Measurements from ENCODE around the gene CLCN1.

The CLCN1 gene

GRCh38 chr7:143341842-143342241 lies 25.9 kb downstream of the CLCN1 start:
- no peak for DNase-seq

DNA sequence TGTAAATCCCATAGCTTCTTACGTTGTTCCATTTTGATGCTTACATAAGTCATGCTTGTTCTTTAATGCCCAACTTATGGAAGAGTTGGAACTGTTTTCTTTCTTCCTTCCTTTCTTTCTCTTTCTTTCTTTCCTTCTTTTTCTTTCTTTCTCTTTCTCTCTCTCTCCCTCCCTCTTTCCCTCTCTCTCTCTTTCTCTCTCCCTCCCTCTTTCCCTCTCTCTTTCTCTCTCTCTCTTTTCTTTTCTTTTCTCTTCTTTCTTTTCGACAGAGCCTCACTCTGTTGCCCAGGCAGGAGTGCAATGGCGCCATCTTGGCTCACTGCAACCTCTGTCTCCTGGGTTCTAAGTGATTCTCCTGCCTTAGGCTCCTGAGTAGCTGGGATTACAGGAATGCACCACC lies 27.7 kb downstream of the CLCN1 start:
- no peak for DNase-seq

DNA sequence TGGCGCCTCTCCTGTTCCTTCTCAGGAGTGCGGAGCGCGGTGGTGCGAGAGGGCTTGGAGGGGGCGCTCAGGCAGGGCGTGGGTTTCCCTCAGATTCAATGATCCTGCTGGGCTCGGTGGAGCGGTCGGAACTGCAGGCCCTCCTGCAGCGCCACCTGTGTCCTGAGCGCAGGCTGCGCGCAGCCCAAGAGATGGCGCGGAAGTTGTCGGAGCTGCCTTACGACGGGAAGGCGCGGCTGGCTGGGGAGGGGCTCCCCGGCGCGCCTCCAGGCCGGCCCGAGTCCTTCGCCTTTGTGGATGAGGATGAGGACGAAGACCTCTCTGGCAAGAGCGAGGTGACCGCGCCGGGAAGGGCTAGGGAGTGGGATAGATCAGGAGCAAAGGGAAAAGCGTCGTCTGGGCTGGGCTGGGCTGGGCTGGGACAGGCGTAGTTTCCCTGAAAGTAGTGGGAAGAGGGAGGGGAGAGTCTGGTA lies 29.6 kb downstream of the CLCN1 start:
- DNase-seq, result peak; percentile 16

- no peak for DNase-seq
Measured at GRCh38 chr7:143346018-143346417, 30.1 kb downstream of the CLCN1 start.

- DNase-seq, result no peak
Measured at GRCh38 chr7:143347950-143348349, 32.0 kb downstream of the CLCN1 start.

DNA sequence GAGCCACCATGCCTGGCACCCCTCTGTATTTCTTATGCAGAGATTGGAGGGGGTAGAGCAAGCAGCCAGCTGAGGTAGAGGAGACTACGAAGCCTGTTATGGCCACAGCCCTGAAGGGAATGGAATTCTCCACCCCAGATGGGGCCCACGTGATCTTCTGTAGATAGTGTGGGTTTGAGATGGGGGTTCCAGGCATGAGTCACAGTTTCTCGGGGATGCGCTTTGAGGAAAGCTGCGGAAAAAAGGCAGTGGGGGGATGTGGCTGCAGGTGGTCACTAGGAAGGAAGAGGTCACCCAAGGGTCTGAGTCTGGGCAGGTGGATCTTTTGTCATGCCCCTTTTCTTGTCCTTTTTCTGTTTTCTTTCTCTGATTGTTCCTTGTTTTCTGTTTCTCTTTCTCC lies 35.1 kb downstream of the CLCN1 start:
- DNase-seq, result no peak

GRCh38 chr7:143351574-143351973 lies 35.7 kb downstream of the CLCN1 start:
- DNase-seq, result no peak

DNA sequence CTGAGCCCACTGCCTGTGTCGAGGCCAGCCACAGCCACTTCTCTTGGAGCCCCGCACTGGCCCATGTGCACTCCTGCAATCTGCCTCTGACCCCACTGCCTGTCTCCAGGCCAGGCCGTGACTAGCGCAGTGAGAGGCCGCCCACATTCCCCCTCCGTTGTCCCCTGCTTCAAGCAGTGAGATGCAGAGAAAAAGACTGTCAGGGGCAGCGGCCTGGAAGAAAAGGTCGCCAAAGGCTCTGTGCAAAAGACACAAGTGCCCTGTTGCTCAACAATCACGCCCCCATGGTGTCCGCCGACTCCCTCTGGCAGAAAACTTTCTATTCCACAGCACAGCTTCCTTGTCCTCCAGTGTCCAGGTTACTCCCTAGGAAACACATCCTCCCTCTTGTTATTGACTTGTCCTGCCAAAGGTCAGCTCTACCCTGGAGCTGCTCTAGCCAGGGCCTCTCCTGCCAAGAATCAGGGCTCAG lies 36.7 kb downstream of the CLCN1 start:
- DNase-seq, result no peak

GRCh38 chr7:143354376-143354775 lies 38.5 kb downstream of the CLCN1 start:
- DNase-seq, result no peak

DNA sequence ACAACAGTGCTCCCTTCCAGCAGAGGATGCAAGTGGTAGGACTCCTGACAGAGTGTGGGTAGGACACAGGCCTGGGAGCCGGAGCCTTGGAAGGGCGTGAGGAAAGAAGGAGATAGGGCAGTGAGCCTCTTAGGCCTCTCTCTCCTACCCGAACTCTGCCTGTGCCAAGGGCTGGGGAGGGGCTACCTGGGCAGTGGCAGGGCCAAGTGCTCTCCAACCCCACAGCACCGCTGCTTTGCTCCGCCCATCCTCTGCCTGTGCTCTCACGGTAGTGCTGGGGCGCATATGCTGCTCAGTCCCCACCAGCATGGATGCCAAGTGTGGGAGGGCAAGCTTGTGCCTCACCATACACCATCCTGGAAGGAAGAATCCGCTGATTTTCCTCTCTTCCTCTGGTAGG lies 39.1 kb downstream of the CLCN1 start:
- DNase-seq, result no peak

DNA sequence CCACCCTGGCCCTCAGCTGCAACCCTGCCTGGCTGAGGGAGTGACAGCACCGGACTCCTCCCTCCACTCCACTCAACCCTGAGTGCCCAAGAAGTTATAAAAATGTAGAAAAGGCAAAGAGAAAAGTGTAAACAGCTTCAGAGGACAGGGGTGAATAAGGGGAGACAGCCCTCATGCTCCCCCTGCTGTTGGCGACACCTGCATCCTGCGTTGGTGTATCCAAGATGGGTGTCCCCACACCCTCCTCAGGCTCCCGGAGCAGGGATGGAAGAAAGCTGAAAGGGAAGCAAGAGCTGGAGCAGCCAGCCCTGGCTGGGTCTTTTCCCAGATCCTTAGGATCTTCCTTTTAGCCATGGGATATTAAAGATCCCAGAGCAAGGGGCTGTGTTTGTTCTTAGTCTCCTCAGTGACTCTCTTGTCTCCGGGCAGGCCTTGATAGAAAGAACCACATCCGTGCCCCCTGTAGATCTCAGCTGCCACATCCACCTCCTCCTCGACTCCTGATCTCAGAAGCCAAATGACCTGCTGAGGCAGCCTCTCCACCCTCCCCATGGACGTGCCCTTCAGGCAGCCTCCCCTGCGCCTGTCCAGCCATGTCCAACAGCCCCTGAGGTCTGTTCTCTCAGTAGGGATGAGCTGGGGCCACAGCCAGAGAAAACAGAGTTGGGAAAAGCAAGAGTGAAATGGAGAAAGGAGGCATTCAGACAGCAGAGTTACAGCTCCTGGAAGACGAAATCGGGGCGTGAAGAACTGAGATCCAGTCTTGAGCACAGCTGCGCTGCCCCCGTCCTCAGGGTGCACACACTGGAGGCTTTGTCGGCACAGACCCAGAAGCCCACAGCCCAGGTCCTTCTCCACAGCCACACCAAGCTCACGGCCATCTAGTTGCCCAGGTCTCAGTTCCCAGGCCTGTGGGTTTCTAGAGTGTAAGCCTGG lies 39.8 kb downstream of the CLCN1 start:
- DNase-seq, result no peak

- no peak for DNase-seq
Measured at GRCh38 chr7:143356414-143357050, 40.6 kb downstream of the CLCN1 start.

- DNase-seq, result no peak
Measured at GRCh38 chr7:143358626-143359025, 42.7 kb downstream of the CLCN1 start.

- DNase-seq, result no peak
Measured at GRCh38 chr7:143359771-143360353, 44.0 kb downstream of the CLCN1 start.

DNA sequence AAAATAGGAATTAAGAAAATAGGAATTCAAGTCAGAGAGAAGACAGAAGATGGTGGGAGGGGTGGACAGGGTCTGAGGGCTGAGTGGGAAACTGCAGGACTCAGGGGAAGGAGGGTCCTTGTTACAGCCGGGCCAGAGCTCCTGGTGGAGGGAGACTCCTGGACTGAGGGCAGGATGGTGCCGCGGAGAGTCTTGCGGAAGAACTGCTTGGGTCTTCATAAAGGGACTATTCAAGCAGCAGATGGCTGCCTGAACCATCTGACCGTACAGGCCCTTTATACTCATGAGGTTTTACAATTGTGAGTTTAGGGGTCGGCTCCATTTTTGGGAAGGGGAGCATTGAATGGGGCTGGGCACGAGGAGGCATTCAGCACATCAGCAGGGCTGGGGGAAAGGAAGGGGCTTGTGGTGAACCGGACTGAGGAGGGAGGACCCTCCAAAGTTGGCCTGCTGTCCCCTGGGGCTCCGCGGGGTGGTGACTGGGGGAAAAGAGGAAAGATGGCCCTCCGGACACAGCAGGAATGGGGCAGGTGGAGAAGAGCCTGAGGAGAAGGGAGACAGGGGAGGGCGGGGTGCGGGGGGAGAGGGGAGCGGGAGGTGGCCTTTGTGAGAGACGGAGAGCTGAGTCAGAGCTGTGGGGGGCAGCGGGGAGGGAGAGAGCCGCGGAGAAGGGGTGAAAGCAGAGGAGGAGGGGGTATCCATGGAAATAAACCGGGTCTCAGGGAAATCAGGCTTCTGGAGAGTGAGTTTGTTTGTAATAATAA lies 45.1 kb downstream of the CLCN1 start:
- no peak for DNase-seq

- DNase-seq, result no peak
Measured at GRCh38 chr7:143361552-143362130, 45.7 kb downstream of the CLCN1 start.

GRCh38 chr7:143362131-143363015 lies 46.5 kb downstream of the CLCN1 start, which contains the start of gene FAM131B:
Gene FAM131B (minus strand): TSS chr7:143362713. CDS start chr7:143362603, 110 bp downstream.
- DNase-seq, result no peak

DNA sequence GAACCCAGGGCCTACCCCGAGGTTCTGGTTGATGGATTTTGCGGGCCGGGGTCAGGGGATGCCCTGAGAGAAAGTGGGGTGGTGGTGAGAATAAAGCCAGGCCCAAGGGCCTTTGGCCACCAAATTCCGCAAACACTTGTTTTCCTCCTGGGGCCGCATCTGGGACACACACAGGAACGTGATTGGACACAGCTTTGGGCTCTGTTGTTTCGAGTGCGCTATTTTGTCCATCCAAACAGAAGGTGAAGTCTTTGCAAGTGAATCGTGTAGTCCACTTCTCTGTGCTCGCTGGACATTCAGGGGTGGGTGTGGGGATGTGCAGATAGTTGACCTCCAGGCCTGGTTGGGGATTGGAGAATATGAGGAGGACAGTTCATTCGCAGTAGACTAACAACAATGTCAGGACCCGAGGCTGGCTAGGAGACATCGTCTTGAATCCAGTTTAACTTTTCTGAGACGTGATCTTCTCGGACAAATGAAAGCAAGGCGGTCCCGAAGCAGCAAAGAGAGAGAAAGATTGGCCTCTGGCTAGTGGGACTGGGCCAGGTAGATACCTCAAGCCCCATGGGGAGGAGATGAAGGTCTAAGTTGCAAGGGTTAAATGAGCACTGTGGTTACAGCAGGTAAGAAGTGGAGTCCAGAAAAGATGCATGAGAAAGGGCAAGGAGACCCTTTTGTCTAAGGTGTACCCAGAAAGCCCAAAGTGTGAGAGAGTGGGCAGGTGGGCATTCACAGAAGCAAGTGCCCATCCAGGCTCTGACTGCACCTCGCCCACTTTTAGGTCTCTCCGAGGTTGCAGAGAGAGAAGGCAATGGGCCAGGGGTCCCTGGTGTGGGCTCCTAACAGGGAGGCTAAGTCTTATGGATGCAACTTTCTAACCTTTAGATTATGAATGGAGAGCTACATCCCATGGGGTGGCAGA lies 47.4 kb downstream of the CLCN1 start:
- no peak for DNase-seq

DNA sequence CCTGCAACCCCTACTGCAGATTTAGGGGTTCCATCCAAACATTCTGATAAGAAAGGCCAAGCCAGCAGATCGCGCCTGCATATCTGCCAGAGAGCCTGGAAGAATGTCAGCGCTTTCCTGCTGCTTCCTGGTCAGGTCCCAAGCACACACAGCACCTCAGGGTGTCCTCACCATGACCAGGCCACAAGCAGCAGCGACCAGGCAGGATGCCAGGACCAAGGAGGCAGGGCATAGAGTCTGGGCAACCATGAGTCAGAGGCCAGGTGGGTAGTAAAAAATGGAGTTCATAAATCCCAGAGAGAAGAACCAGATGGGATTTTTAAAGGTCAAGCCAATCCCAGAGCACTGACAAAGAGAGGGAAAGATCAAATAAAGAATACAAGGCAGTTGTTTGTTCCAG lies 52.1 kb downstream of the CLCN1 start:
- no peak for DNase-seq

- DNase-seq, result no peak
Measured at GRCh38 chr7:143368387-143368786, 52.5 kb downstream of the CLCN1 start.
